ENCODE measurements around the gene EPHA2.

EPHA2 gene

DNA sequence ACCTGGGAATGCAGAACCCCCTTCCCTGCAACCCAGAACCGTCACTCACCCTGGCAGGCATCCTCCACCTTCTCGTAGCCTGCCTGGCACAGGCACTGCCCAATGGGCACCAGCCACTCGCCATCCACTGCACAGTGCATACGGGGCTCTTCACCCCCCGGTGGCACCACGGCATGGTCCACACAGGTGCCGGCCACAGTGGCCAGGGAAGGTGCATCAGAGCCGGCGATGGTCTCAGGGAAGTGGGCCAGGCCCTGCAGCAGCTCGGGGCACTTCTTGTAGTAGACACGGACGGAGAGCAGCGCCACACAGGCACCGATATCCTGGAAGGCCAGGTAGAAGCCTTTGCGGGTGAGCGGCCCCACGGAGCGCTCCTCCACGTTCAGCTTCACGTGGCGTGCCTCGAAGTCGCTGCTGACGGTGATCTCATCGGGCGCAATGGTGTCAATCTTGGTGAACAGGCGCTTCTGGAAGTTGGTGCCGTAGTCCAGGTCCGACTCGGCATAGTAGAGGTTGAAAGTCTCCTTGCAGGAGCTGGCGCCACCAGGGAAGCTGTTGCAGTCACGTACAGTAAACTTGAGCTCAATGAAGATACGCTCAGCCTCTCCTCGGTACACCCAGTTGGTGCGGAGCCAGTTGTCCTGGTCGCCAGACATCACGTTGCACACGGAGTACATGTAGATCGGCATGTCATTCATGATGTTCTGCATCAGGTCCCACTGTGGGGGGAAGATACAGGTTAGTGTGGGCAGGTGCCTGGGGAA, 7.4 kb downstream of the EPHA2 start:
- Mint-ChIP-seq H3K4me3 (no peak overlapping the region), H3K27ac (ENCODE audit: low read depth) (no peak overlapping the region), H3K36me3 (ENCODE audit: insufficient read depth) (peaks cover 2% of the 10 kb centered on the region), H3K9me3 (no peaks in the 10 kb centered on the region), H3K27me3 (peaks cover 17% of the 10 kb centered on the region), H3K4me1 (no peaks in the 10 kb centered on the region)
- no peak for ATAC-seq (replicated peaks; ENCODE audit: extremely low read depth, poor library complexity, severe bottlenecking)
- DNase-seq (ENCODE audit: low spot score in 2 of 2) = no peak

GRCh38 chr1:16147156-16147926, 8.5 kb downstream of the EPHA2 start:
- Mint-ChIP-seq H3K27ac (ENCODE audit: low read depth) (no peak overlapping the region), H3K9me3 (no peaks in the 10 kb centered on the region), H3K27me3 (peaks cover 8% of the 10 kb centered on the region), H3K36me3 (ENCODE audit: insufficient read depth) (peaks cover 2% of the 10 kb centered on the region), H3K4me3 (no peak overlapping the region), H3K4me1 (no peaks in the 10 kb centered on the region)
- DNase-seq (ENCODE audit: low spot score in 2 of 2) (no peak), ATAC-seq (replicated peaks; ENCODE audit: extremely low read depth, poor library complexity, severe bottlenecking) (no peak)

DNA sequence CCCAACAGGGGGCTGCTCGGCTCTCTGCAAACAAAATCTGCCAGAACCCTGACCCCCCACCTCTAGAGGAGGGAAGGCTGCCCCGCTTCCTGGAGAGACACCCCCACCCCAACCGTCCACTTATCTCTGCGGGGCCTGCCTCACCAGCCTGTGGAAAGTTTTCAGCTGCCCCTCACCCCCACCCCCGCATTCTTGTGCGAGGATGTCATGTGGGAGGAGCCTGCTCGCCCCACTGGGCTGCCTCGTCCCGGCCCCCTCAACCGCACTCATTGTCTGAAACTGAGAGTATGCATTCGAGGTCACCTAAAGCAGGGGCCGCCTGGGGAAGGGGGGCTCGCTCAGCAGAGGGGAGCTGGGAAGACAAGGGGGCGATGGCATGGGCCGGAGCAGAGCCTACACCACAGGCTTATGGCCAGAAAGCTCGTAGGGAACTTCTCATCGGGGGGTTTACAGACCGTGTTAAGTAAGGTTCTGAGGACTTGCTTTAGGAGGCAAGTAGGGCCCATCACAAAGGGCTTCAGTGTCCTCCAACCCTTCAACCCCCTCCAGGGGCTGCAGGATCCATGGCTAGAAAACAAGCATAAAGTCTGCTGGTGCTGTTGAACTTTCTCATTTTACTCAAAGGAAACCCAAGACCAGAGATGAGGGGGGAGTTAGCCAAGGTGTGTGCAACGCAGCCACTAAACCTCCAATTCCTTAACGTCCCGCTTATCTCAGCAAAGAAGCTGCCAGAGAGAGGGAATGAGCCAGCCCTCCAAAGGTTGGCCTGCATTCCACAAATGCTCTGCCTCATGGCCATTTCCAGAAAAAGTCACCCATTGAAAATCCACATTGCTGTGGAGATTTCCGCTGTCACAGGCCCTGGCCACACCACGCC, 9.4 kb downstream of the EPHA2 start:
- H3K4me3 Mint-ChIP-seq = no peak overlapping the region
- H3K27ac Mint-ChIP-seq (ENCODE audit: low read depth) = no peak overlapping the region
- H3K4me1 Mint-ChIP-seq = peaks cover 5% of the 10 kb centered on the region
- ATAC-seq (replicated peaks; ENCODE audit: extremely low read depth, poor library complexity, severe bottlenecking) (no peak), DNase-seq (ENCODE audit: low spot score in 2 of 2) (no peak)
- no peaks in the 10 kb centered on the region for H3K9me3 Mint-ChIP-seq
- peaks cover 2% of the 10 kb centered on the region for H3K36me3 Mint-ChIP-seq (ENCODE audit: insufficient read depth)
- H3K27me3 Mint-ChIP-seq = peaks cover under 1% of the 10 kb centered on the region

DNA sequence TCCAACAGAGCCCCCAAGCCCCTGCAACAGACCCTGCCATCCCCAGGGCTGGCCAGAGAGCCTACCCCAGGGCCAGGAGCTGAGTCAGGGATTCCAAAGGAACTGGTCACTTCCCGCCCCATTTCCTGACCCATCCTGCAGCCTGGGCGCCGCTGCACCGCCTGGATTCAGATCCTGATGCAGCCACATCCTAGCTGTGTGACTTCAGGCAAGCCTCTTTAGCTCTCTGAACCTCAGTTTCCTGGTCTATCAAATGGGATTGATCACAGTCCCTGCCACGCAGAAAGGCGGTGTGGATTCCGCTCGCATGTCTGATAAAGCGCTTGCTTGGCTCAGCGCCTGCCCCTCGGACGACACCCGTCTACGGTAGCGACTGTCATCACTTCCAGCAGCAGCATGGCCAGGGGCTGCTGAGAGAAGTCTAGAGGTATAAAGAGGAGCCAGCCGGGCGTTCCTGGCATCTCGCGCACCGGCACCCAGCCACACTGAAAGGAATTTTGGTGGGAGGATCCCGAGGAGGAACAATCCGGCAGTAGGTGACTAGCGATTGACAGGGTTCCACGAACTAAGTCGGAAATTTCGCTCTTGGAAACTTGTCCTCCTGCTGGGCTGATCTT, 10.1 kb downstream of the EPHA2 start:
- Mint-ChIP-seq H3K36me3 (ENCODE audit: insufficient read depth) (peaks cover 2% of the 10 kb centered on the region), H3K4me3 (no peak overlapping the region), H3K9me3 (no peaks in the 10 kb centered on the region), H3K27me3 (no peaks in the 10 kb centered on the region), H3K4me1 (peaks cover 5% of the 10 kb centered on the region), H3K27ac (ENCODE audit: low read depth) (no peak overlapping the region)
- DNase-seq (ENCODE audit: low spot score in 2 of 2) = no peak
- ATAC-seq (replicated peaks; ENCODE audit: extremely low read depth, poor library complexity, severe bottlenecking) = no peak

GRCh38 chr1:16145030-16145661, 10.7 kb downstream of the EPHA2 start:
- Mint-ChIP-seq H3K27me3 (no peaks in the 10 kb centered on the region), H3K4me1 (peaks cover 5% of the 10 kb centered on the region), H3K4me3 (no peak overlapping the region), H3K36me3 (ENCODE audit: insufficient read depth) (peaks cover 2% of the 10 kb centered on the region), H3K9me3 (no peaks in the 10 kb centered on the region), H3K27ac (ENCODE audit: low read depth) (no peak overlapping the region)
- ATAC-seq (replicated peaks; ENCODE audit: extremely low read depth, poor library complexity, severe bottlenecking) (no peak), DNase-seq (ENCODE audit: low spot score in 2 of 2) (no peak)

DNA sequence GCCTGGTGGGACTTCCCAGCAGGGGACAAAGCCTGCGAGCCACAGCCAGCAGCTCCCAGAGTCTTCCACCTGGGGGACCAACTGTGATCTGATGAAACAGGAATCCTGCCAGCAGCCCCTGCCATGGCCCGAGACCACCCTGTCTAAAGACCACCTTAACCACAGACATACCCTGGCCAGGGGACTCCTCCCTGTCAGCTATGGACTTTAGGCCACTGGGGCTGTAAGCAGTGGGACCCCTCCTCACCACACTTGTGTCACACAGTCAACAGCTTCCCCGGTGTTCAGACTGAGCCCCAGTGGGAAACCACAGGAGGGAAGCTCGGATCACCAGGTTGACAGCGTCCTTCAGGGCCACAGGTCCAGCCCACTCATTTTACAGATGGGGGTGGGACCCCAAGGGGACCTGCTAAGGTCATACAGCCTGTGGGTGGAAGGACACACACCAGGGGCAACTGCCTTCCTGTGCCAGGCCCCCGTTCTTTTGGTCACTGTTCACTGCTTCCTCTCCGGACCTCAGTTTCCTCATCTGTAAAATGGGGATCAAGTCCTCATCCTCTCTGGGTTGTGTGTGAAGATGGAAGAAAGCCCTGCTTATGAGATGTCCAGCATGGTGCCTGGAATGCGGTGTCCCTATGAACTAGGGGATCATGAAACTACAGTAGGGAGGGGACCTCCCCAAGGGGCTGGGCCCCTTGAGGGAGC, 11.4 kb downstream of the EPHA2 start:
- Mint-ChIP-seq H3K4me3 (no peak overlapping the region), H3K36me3 (ENCODE audit: insufficient read depth) (peaks cover 2% of the 10 kb centered on the region), H3K4me1 (peaks cover 5% of the 10 kb centered on the region), H3K27ac (ENCODE audit: low read depth) (no peak overlapping the region), H3K27me3 (no peaks in the 10 kb centered on the region), H3K9me3 (no peaks in the 10 kb centered on the region)
- no peak for DNase-seq (ENCODE audit: low spot score in 2 of 2)
- ATAC-seq (replicated peaks; ENCODE audit: extremely low read depth, poor library complexity, severe bottlenecking) = no peak

- Mint-ChIP-seq H3K27ac (ENCODE audit: low read depth) (no peak overlapping the region), H3K27me3 (no peaks in the 10 kb centered on the region), H3K9me3 (no peaks in the 10 kb centered on the region), H3K4me1 (peaks cover 5% of the 10 kb centered on the region), H3K36me3 (ENCODE audit: insufficient read depth) (no peaks in the 10 kb centered on the region), H3K4me3 (no peak overlapping the region)
- DNase-seq (ENCODE audit: low spot score in 2 of 2) (no peak), ATAC-seq (replicated peaks; ENCODE audit: extremely low read depth, poor library complexity, severe bottlenecking) (no peak)
These were observed 12.1 kb downstream of the EPHA2 start for GRCh38 chr1:16143566-16144324.

DNA sequence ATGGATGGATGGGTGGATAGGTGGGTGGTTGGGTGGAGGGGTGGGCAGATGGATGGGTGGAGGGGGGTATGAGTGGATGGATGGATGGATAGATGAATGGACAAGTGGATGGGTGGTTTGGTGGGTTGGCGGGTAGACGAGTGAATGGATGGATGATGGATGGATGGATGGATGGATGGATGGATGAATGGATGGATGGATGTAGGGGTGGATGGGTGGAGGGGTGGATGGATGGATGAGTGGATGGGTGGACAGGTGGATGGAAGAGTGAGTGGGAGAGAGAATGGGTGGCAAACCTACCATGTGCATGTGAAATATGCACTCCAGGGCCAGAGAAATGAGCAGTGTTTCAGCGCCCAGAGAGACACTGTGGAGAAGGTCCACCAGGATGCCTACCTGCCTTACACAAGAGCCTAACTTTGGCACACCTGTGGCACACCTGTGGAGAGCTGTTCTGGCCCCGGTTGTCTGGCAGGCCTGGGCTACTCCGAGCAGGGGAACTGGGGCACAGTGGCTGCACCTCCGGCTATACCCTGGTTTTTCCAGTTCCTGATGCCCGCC, 12.8 kb downstream of the EPHA2 start:
- ATAC-seq (replicated peaks; ENCODE audit: extremely low read depth, poor library complexity, severe bottlenecking) (no peak), DNase-seq (ENCODE audit: low spot score in 2 of 2) (no peak)
- H3K4me1 Mint-ChIP-seq = peaks cover 5% of the 10 kb centered on the region
- no peaks in the 10 kb centered on the region for H3K36me3 Mint-ChIP-seq (ENCODE audit: insufficient read depth)
- no peak overlapping the region for H3K4me3 Mint-ChIP-seq
- H3K27me3 Mint-ChIP-seq = no peaks in the 10 kb centered on the region
- no peaks in the 10 kb centered on the region for H3K9me3 Mint-ChIP-seq
- H3K27ac Mint-ChIP-seq (ENCODE audit: low read depth) = no peak overlapping the region

- no peak for DNase-seq (ENCODE audit: low spot score in 2 of 2)
- Mint-ChIP-seq H3K27ac (ENCODE audit: low read depth) (no peak overlapping the region), H3K4me1 (peaks cover 5% of the 10 kb centered on the region), H3K4me3 (no peak overlapping the region), H3K27me3 (no peaks in the 10 kb centered on the region), H3K36me3 (ENCODE audit: insufficient read depth) (no peaks in the 10 kb centered on the region), H3K9me3 (no peaks in the 10 kb centered on the region)
- no peak for ATAC-seq (replicated peaks; ENCODE audit: extremely low read depth, poor library complexity, severe bottlenecking)
These were observed 13.4 kb downstream of the EPHA2 start for GRCh38 chr1:16142383-16142995.

DNA sequence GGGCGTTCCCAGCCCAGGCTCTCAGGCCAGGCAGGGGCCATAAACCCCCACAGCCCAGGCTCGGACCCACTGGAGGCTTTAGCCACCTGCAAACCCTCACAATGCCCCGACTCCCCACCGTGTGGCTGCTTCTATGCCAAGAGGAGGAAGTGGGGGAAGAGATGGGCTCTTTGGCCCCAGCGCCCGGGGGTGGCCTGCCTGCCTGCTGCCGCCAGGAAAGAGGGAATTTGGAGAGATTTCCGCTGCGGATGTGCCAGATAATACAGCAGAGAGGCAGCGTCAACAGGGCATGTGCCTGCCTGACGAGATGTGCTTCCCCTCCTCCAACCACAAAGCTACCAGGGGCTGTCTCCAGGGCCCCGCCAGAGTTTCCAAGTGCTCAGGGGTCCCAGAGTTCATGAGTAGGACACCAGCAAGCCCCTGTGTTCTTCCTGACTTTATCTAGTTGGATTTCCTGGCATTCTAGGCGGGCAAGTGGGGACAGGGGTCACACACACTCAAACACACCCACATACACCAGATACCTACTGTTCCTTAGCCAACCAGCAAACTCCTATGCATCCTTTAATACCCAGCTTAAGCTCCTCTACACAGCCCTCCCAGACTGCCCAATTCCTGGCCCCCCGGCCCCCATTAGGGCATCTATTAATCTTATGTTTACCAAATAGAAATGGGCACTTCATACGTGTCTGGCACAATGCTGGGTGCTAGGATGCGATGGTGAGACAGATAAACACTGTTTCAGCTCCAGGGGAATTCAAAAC, 14.1 kb downstream of the EPHA2 start:
- ATAC-seq (replicated peaks; ENCODE audit: extremely low read depth, poor library complexity, severe bottlenecking) = no peak
- H3K27me3 Mint-ChIP-seq = no peaks in the 10 kb centered on the region
- no peak overlapping the region for H3K4me3 Mint-ChIP-seq
- H3K27ac Mint-ChIP-seq (ENCODE audit: low read depth) = no peak overlapping the region
- DNase-seq (ENCODE audit: low spot score in 2 of 2) = no peak
- no peaks in the 10 kb centered on the region for H3K36me3 Mint-ChIP-seq (ENCODE audit: insufficient read depth)
- H3K9me3 Mint-ChIP-seq = no peaks in the 10 kb centered on the region
- peaks cover 5% of the 10 kb centered on the region for H3K4me1 Mint-ChIP-seq

Data from central memory CD8-positive, alpha-beta T cell (primary cell).